ENCODE results near the gene LSM4.

The LSM4 gene

GRCh38 chr19:18310966-18311365 lies 11.9 kb downstream of the LSM4 start:
- DNase-seq = no peak

- DNase-seq = no peak
These were observed 12.6 kb downstream of the LSM4 start for GRCh38 chr19:18310118-18310909.

DNA sequence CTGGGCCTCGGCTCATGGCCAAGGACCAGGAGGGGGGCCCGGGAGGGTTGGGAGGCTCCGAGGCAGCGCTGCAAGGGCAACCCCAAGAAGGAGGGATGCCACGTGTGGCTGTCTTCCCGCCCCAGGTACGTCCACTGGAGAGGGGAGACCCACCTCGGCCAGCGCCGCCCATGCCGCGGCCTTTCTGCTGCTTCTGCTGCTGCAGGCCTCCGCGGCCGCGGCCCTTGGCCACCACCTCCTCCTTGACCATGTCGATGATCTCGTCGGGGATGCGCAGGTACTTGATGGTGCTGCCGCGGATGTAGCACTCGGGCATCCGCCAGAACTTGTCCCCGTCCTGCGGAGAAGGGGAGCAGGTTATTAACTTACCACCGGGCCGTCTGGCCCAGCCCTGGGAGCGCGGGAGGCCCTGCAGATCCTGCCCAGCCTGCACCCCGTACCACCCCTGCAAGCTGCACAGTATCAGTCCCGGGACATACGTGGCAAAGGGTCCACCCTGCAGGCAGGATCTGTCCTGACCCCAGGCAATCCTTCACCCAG lies 13.3 kb downstream of the LSM4 start:
- no peak for DNase-seq

- DNase-seq = no peak
These were observed 13.9 kb downstream of the LSM4 start for GRCh38 chr19:18308948-18309325.

- no peak for DNase-seq
These were observed 14.6 kb downstream of the LSM4 start for GRCh38 chr19:18308051-18308947.

- DNase-seq = peak in 3 of 6 experiments; percentile 13 to 21 (median 20)
These were observed 15.6 kb downstream of the LSM4 start for GRCh38 chr19:18307271-18307681.

DNA sequence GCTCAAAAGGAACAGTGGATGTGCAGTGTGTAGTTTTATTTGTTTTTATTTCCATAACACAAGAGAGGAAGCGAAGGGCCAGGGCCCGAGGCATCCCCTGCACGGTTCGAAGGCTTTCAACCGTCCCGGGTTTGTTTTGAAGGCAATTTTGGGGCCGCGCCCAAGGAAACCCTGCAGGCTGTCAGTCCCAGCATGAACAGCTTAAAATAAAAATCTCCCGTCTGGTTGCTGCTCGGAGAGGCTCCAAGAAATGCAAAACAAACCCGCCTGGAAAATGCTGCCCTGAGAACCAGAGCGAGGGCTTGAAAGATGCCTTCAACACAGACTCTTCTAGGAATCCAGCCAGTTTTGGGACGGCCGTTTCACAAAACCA lies 16.0 kb downstream of the LSM4 start:
- DNase-seq = peak in 2 of 6 experiments; percentile 23 to 32

DNA sequence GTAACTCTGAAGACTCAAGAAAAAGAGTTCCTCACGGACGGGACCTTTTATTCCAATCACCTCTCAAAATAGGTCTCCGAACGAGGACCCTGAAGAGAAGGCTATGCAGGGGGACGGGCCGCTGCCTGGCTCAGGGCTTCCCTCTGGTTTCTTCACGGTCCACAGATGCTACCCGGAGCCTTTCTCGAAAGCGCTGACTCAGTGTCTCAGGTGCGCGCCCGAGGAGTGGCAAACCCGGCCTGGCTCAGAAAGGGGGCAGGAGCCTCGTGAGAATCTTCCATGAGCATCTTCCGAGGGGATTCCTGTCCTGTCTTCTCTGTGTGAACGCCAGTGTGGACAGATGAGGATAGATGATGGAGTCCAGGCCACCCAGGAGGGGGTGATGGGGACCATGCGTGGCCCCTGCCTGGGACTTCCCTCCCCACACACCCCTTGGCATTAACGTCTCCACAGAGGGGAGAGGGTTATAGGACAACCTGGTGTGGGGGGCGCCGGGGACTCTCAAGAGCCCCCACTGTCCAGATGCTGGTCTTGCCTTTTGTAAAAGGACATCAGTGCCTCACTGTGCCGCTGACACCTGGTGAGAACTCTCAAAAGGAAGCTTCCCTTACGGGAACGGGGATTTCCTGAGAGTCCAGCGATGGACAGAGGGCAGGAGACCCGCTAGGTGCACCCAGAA lies 16.5 kb downstream of the LSM4 start:
- DNase-seq = no peak

DNA sequence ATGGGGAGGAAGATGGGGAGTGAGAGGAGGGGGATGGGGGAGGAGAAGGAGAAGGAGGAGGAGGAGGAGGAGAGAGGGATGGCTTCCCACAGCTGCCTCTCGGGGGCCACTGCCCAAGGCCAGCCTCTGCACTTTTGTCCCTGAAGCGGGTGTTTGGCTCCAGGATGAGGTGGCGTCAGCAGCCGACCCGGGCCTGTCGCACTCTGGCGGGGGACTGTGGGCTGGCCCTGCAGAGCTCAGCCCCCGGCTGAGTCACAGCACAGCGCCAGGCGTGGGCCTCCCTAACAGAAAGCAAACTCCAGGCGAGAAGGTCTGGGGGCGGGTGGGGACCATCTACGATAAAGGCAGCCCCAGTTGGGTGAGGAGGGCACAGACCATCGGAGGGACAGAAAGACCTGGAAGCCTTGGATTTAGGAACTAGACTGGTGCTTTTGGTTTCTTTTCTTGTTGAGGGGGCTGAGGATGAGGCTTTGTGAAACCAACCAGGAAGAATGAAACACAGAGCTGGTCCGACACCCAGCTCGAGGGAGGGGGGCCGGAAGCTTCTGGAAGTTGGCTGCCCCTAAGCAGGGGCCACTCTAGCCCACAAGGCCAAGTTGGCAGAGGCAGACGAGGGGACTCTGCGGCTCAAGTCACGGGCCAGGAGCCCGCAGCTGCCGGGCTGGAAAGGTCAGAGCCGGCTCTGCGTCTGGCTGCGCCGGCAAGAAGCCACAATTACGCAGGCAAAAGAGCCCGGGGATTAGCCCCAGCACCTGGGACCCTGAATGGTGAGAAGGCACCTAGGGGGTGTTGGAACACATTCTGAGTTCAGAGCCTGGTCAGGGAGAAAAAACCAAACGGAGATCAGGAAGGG lies 18.2 kb downstream of the LSM4 start:
- peak; percentile 47 to 72 (median 61) for DNase-seq

DNA sequence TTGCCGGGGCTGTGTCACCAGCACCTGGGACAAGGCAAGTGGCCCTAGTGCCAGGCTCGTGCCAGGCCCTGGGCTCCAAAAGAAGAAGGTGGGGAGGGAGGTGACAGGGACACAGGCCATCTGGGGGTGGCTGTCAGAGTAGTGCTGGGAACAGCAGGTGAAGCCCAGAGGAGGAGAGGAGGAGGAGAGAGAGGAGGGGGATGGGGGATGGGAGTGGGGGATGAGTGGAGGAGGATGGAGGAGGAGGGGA lies 18.7 kb downstream of the LSM4 start:
- DNase-seq = peak in 2 of 6 experiments; percentile 39 to 40

- no peak for DNase-seq
These were observed 21.2 kb downstream of the LSM4 start for GRCh38 chr19:18301718-18302111.

- DNase-seq = no peak
These were observed 21.8 kb downstream of the LSM4 start for GRCh38 chr19:18300930-18301717.

DNA sequence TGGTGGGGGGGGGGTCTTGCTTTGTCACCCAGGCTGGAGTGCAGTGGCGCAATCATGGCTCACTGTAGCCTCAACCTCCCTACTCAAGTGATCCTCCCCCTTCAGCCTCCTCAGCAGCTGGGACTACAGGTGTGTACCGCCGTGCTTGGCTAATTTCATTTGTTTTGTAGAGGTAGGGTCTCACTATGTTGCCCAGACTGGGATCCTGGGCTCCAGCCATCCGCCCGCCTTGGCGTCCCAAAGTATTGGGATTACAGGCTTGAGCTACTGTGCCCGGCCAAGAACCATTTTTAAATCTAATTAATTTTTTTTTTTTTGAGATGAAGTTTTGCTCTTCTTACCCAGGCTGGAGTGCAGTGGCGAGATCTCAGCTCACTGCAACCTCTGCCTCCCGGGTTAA lies 23.2 kb downstream of the LSM4 start:
- DNase-seq = no peak

GRCh38 chr19:18298601-18299000 lies 24.3 kb downstream of the LSM4 start:
- DNase-seq = no peak

- no peak for DNase-seq
These were observed 25.6 kb downstream of the LSM4 start for GRCh38 chr19:18297308-18297707.

- no peak for DNase-seq
These were observed 27.8 kb downstream of the LSM4 start for GRCh38 chr19:18295034-18295451.

DNA sequence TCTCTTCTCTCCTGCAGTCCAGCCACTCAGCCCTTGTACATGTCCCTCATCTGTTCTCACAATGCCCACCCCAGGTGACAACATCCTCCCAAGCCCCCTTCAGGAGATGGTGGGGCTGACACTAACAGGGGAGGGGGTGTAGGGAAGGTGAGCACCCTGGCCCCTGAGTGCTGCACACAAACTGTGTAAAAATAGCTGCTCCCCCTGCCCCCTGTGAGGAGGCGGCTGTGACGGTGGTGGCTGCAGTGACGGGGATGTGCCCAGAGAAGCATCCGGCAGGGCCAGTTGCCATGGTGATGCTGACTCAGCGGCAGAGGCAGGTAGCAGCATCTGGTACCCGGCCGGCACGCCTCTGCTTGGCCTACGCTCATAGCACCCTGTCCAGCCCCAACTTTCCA lies 28.4 kb downstream of the LSM4 start:
- DNase-seq = peak; percentile 72 to 83 (median 80)

DNA sequence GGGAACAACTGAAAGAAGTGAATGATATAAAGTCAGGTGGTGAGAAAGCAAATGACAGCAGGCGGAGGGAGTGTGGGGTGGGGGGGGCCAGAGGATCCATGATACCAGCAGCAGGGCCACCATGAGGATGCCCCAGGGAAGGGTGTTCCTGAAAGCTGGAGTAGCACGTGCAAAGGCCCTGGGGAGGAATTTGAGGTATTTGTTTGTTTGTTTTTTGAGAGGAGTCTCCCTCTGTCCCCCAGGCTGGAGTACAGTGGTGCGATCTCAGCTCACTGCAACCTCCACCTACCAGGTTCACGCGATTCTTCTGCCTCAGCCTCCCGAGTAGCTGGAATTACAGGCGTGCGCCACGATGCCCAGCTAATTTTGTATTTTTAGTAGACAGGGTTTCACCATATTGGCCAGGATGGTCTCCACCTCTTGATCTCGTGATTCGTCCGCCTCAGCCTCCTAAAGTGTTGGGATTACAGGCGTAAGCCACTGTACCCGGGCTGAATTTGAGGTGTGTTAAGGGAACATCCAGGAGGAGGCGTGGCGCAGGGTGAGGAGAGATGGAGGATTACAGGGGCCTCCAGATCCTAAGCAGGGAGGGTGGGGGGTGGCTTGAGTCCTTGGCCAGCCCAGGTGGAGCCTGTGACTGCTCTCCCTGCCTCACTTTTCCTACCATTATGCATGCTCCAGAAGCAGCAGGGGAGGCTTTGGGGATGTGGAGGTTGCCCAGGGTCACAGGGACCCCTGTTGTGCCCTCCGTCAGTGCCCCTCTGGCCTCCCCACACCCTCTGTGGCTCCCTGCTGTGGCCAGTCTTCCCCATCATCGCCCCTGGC lies 29.0 kb downstream of the LSM4 start:
- DNase-seq = no peak

DNA sequence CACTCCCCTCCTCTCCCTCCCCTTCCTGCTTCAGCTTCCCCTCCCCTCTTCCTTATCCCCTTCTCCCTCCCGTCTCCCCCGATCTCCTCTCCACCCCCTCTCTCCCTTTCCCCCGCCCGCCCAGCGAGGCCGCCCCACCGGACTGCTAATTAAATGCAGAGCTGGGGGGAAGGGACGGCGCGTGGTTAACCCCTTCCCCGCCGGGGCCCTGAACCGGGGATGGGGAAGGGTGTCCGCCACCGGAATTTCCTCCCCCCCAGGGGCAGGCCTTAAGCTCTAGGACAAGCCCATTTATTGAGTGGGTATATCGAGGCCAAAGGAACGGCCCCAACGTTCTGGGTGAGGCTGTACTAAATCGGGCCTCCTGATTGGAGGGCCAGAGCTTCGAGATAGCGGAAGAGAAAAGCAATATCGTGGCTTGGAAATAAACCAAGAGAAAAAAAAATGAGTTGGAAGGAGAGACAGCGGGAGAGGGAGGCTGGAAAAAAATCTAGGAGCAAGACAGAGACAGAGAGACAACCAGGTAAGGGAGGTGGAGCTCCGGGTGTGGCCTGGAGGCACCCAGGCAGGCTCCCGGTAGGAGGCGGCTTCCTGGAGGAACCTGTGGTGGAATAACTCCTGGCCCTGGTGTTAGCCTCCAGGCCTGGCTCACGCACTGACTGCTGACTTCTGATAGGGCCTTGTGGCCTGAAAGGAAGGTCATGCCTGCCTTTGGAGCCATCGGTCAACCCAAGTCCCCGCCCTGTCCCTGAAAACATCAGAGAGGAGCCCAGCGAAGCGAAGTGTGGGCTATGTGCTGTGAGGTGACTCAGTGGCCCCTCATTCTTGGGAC lies 29.9 kb downstream of the LSM4 start:
- DNase-seq = peak in 1 of 6 experiments; percentile 38

- peak in 4 of 6 experiments; percentile 32 to 54 (median 44) for DNase-seq
These were observed 30.4 kb downstream of the LSM4 start for GRCh38 chr19:18292462-18292809.
